GM21786 (cell line): ENCODE results near the gene ASB9.
"Not testable (repeated sequence)": the region's sequence is repeated elsewhere in the genome, so short reads cannot be mapped to it uniquely, and the experiment has no call there.

Experiments used
- ATAC-seq: cut with Tn5 transposase; IDR thresholded peaks from one replicate; pipeline ENCODE4 v1.9.1; 2021; ENCODE audit not compliant: unreplicated experiment

Gene ASB9, protein sequence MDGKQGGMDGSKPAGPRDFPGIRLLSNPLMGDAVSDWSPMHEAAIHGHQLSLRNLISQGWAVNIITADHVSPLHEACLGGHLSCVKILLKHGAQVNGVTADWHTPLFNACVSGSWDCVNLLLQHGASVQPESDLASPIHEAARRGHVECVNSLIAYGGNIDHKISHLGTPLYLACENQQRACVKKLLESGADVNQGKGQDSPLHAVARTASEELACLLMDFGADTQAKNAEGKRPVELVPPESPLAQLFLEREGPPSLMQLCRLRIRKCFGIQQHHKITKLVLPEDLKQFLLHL

DNA sequence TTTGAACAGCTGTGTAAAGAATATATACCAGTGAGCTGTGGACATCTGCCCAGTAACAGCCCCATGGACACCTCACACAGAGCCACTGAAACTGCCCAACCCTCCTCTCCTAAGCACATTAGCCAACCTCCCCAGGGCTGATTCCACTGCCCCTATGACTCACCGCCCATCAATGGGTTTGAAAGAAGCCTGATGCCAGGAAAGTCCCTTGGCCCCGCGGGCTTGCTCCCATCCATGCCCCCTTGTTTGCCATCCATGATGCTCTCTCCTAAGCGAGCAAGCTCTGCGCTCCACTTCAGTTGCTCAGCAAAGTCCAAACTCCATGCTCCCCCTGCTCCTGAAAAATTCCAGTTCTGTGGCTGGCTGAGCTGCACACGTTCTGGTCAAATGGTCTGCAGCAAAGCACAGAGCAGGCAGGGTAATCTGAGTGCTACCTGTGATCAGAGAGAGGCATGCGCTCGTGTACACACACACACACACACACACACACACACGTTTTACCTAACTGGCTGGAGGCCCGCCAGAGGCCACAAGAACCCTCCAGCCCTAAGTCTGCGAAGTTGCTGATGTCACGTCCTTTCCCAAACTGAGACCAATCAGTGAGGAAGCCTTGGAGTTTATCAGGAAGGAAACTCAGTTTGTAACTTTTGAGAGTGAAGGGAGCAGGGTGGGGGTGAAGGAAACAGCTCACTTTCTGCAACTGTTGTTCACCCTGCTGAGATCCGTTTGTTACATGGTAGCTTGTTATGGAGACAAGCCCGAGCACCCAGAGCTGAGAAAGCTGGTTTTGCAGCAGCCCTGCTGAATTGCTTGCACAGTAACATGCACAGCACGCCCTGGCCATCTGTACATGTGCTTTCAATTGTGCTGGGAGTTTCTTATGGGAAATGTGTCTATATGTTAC lies at the start of gene ASB9:
ASB9 (minus strand) TSS at position 466 of the 904 bp plus-strand sequence; CDS start at position 257, 209 bp downstream.
- ATAC-seq: peak; percentile 81

DNA sequence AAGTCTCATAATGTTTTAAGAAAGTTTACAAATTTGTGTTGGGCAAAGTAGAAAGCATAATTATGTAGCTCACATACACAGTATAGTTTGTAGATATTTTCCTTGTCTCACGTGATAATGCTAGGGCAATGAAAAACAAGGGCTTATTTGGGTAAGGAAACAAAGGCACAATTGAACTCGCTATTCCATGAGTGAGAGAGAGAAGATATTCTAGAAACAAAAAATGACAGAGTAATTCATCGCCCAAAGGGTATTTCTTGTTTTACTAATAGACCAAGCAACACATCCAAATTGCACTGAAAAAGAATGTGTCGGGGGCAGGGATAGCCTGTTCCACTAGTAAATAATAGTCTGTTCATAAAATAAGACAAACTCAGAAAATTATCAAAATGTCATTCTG lies 49.2 kb upstream of the ASB9 start:
- ATAC-seq: no peak

DNA sequence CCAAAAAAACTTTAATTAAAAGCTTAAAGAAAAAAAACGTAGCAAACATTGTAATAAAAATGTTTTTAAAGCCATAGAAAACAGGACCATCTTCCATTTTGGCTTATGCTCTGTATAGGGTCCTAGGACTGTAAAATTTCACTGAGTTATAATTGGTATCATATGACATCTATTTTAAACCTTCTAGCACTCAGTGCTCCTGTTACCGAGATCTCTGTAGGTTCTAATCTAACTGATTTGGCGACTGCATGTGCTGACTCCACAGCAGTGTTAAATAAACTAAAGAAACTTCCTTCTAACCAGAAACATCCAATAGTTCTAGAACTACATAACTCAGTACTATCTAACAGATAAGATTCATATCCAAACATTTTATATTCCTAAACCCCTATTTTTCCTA lies 45.6 kb upstream of the ASB9 start, which contains the start of gene ASB11:
ASB11 (minus strand) TSS at position 132 of the 400 bp plus-strand sequence; CDS start at position 97, 35 bp downstream.
- no peak for ATAC-seq

DNA sequence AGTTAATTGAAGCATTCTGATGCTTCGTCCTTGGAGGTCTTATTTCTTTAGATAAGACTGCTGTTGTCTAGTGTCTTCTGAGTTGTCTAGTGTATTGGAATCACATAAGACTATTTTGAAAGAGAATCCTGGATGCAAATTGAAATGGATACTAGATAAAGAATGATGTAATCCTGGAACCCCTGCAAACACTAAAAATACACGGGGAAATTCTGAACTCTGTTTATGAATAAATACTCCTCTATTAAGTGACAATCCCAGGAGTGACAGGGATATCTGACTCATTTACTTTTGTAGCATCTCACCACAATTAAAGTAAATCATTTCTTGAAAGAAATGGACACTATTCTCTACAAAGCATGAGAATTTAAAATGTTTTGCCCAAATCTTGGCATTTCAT lies 44.6 kb upstream of the ASB9 start:
- no peak for ATAC-seq

DNA sequence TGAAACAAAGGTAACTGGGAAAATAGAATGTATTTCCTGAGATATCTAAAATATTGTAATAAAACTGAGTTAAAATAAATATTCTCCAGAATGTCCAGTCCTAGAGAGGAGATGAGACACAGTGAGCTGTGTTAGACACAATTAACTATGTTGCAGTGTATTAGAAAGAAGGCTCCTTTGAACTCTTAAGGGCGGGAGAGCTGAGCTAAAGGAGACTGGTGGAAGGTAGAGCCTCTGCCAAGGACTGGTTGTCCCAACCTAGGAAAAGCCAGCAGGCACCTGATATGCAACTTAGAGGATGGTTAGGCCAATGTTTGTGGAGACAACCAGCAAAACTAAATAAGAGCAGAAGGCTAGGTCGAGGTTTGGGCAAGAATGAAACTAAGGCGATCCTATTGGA lies 41.2 kb upstream of the ASB9 start:
- no peak for ATAC-seq

DNA sequence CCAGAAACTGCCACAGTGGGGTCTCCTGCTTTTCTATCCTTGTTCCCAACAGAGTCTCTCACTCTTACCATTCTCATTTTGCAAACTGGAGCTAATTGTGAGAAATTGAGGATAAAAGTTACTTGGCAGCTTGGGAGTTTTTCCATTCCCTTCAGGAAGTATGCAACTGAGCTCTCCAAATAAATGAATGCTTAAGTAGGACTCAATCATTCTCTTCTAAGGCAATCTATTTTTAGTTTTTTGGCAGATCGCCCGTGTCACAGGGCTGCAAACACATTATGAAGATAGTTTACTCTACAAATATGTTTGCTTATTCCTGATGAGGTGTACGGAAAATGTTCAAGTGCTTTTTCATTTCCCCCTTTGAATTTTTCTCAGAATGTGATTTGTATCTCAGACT lies 40.2 kb upstream of the ASB9 start:
- ATAC-seq: no peak

DNA sequence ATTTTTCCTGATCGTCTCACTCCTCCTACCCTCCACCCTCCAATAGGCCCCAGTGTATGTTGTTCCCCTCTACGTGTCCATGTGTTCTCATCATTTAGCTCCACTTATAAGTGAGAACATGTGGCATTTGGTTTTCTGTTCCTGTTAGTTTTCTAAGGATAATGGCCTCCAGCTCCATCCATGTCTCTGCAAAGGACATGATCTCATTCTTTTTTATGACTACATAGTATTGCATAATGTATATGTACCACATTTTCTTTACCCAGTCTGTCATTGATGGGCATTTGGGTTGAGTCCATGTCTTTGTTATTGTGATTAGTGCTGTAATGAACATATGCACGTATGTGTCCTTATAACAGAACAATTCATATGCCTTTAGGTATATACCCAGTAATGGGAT lies 36.0 kb upstream of the ASB9 start:
- not testable (repeated sequence) for ATAC-seq

DNA sequence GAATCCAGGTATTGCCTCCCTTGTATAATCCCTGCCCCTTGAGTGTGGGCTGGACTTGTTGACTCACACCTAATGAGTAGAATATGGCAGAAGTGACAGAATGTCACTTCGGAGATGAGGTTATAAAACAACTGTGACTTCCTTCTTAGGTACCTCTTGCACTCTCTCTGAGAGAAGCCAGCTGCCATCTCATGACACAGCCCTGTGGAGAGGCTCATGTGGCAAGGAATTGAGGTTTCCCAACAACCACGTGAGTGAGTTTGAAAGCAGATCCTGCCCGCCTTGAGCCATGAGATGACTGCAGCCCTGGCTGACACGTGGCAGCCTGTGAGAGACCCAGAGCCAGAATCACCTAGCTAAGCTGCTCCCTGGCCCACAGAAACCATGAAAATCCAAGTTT lies 32.0 kb upstream of the ASB9 start:
- peak; percentile 62 for ATAC-seq

DNA sequence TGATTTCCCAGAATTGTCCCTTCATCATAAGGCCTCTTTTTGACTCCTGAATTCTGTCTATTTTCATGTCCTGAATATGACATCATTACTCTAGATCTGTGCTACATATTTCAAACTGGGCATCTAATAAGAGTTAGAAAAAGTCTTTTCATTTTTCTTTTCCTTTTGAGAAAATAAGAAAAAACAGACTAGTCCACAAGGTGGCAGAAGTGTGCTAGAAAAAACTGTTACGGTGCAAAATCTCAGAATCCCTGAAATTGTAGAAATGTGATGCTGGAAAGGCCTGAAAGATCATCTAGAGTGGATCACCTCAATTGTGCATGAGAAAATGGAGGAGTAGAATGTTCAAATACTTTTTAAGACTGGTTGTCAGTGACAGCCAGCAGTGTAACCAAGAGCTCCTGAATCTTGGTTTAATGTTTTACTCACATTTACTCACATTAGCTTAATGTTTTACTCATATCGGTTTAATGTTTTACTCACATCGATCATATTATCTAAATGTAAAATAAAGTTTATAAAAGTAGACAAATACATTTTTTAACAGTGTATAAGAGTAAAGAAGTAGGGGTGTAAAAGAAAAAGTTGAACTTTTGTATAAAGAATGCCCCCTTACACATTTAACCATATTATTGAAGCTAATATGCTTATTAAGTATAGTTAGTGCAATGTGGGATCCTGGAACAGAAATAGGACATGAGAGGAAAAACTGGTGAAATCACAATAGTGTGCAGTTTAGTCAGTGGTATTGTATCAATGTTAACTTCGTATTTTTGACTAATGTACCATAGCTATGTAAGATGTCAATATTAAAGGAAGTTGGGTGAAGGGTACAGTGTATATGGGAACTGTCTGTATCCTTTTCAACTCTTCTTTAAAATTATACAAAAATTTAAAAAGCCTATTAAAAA lies 30.3 kb upstream of the ASB9 start:
- ATAC-seq: no peak

DNA sequence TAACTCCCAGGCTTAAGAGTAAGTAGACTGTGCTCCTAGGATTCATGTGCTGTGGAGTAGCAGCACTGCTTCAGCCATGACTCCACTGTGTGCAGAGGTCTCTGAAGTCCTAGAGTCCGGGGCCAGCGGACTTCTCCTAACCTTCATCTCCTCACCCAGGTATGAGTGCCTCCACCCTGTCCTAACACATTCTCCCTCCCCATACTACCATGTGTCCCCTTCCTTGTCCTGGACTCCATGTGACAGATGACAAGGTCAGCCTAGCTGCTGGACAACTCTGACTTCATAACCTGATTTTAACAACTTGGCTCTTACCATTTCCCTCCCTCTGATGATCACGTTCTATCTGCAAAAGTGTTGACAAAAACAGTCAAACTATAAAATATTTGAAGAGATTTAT lies 28.9 kb upstream of the ASB9 start:
- ATAC-seq: no peak

DNA sequence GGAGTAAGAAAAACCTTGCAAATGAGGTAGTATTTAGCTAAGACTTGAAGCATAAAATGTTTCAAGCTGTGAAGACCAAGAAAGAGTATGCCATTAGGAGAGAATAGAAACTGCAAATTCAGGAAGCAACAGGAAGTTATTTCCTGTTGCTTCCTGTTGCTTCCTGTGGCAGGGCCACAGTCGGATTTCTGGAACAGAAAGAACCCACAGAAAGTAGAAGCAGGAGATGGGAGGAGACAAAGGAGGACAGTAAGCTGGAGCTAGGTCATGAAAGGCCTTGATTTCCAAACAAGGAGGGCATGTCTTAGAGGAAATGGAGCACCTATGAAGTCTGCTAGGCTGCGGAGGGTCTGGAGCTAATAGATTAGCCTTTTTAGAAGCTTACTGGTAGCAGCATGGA lies 28.3 kb upstream of the ASB9 start:
- ATAC-seq: no peak

DNA sequence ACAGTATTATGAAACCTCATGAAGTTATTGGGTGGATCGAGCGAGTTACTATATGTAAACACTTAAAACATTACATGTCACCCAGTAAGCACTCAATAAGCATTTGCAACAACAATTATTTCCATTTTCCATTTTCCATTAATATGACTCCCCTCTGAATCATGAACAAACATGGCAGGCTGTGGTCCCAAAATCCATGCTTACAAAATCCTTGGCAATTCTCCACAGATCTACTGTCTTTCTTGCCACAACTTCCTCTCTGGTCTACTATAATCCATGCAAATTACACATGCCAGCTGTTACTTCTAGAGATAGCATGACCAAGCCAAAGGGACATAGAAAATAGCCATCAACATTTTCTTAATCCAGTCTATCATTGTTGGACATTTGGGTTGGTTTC lies 23.6 kb upstream of the ASB9 start:
- no peak for ATAC-seq

DNA sequence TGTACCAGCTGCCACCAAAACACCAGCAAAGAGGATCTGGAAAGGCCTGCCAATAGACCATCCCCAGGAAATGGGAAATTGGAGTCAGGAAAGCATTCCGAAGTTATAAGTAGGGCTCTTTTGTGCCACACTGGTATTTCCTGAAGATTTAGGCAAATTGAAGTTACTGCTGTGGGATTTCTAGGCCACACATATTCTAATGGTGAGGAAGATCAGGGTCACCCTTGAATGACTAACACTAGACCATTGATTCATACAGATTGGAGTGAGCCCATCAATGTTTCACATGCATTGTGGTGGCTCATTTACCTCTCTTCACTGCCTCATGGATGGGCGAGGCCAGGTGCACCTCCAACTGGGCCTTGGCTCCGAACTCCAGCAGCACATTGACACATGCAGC lies 23.0 kb upstream of the ASB9 start:
- no peak for ATAC-seq

DNA sequence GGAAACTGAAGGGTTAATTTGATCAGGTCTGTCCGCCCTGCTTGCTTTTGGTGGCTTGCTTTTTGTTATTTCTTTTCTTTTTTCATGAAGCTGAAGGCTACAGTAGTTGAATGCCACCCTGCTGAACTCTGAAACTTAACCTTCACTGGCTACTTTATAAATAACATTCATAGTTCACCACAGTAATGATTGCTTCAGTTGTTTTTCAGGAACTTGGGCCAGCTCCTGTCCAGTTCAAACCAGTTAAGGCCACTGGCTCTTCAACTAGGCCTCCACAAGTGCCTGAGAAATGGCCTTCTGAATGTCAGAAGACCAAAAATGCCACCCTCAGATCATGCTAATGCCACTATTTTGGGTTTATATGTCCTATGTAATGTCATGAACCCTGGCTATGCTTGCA lies 7.7 kb upstream of the ASB9 start:
- ATAC-seq: no peak

DNA sequence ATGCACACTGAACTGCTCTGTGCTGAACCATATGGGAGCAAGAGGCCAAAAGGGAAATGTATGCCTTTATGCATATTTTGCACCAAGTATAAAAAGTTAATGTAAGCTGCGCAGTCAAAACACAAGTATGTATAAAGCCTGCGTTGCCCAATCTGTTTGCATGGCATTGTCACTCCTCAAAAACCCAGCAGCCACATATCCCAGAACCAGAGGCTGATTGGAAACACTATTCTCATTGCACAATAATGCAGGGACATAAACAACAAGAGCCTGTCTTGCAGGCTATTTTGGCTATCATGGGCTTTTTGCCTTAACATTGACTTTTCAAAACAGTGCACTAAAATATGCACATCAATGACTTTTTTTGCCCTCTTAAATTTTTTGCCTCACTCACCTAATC lies 5.1 kb upstream of the ASB9 start:
- ATAC-seq: no peak

DNA sequence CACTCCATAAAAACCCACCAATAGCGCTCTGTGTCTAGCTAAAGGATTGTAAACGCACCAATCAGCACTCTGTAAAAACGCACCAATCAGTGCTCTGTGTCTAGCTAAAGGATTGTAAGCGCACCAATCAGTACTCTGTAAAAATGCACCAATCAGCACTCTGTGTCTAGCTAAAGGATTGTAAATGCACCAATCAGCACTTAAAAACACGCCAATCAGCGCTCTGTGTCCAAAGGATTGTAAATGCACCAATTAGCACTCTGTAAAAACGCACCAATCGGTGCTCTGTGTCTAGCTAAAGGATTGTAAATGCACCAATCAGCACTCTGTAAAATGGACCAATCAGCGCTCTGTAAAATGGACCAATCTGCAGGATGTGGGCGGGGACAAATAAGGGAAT lies 3.4 kb upstream of the ASB9 start:
- ATAC-seq: not testable (repeated sequence)

DNA sequence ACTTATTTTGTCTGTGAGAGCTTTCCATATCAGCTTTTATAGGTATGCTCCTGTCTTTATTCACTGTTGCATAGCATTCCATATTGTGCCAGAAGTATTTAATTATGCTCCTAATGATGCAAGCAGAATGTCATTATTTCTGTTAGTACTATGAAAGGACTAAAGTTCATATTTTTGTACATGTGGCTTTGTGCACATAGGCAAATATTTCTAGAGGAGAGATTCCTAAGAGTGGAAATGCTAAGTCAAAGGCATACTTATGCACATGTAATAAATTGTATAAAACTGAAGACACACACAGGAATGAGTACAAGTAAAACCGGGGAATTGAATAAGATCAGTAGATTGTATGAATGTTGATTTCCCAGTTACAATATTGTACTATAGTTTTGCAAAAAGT lies 1.9 kb upstream of the ASB9 start:
- ATAC-seq: no peak

DNA sequence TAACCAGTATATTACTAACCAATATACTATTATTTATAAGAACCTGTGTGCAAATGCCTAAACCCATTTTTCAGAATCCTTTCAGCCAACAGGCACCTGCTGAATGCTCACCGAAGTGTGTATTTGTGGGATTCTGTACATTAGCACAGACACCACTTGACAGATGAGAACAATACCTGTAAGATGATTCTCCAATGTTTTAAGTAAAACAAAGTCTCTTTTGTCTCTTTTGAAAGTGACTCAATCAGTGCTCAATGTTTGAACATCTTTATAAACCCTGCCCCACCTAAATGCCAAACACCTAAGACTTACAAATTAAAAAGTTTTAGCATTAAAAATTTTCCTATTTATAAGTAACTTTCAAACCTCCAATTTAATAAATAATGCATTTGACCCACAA lies 763 bp downstream of the ASB9 start:
- ATAC-seq: no peak

DNA sequence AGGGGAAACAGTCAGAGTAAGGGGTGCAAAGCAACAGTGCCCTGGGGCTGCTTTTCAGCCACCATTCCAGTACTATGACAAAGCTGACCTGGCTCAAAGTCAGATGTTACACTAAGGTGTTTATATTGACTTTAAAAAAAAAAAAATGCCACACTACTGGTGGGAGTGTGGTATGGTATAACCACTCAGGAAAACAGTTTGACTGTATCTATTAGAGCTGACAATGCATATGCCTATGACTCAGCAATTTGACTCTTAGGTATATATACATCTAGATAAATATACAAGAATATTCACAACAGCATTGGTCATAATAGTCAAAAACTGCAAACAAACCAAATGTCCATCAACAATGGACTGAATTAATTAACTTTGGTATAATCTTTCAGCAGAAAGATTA lies 15.0 kb downstream of the ASB9 start:
- no peak for ATAC-seq

DNA sequence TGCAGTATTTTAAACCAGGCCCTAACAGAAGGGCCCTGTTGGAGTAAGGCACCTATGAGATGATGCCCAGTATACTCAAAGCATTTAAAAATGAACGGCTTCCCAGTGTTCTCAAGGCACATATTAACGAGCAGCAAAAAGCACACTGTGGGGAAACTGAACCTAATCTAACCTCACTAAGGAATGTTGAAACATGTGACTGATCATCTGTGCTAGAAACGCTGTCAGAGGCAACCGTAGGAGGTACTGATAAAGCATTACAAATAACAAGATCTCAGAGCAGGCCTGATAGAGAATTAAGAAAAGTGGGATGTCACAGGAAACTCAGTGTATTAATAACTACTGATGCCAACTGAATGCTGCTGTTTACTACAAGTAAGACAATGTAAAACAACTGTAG lies 24.0 kb downstream of the ASB9 start:
- ATAC-seq: no peak

DNA sequence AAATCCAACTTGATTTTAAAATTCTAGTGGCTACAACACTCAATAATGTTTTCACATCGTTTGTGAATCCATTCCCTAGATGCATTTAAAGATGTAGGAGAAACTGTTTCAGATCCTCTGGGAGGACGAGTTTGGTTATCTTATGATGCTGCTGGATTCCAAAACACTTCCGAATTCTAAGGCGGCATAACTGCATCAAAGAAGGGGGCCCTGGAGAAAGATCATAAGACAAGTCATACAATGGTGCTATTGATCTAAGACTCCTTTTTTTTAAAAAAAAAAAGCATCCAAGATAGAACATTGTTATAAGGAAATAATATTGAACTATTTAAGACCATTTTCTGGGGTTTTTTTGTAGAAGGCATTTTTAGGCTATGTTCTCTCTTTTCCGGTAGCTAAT lies 25.5 kb downstream of the ASB9 start:
- no peak for ATAC-seq
